Esophagus muscularis mucosa (tissue), 4 donors: Measurements from ENCODE around the gene RSBN1L.

Source experiments
- CTCF ChIP-seq, 3 experiments: fragments of 200-600 bp in 2 of 3; fragments of 450-650 bp in 1 of 3; sonication (generic) in 2 of 3; IDR thresholded peaks; one replicate each; pipeline ENCODE4 v1.5.1; 2017 to 2019; ENCODE audit warnings: antibody characterized with exemption in 3 of 3, mild to moderate bottlenecking in 2 of 3, moderate library complexity in 1 of 3
- EP300 ChIP-seq: sonication (generic); formaldehyde crosslinking; IDR thresholded peaks from one replicate; pipeline ENCODE4 v1.6.1; 2017; ENCODE audit warnings: antibody characterized with exemption
- POLR2A ChIP-seq: fragments of 450-650 bp; IDR thresholded peaks from one replicate; pipeline ENCODE4 v1.6.1; 2017; ENCODE audit warnings: antibody characterized with exemption, moderate library complexity, mild to moderate bottlenecking, low read depth
- POLR2AphosphoS5 ChIP-seq, 2 donors: sonication (generic); formaldehyde crosslinking; IDR thresholded peaks; one replicate each; pipeline ENCODE4 v1.6.1; 2017; ENCODE audit warnings: antibody characterized with exemption in 2 of 2

- no peak for TF ChIP-seq CTCF (IDR thresholded peaks at IDR 0.05)
- TF ChIP-seq POLR2A = no peak
- no peak for TF ChIP-seq POLR2AphosphoS5 (IDR thresholded peaks at IDR 0.05)
- TF ChIP-seq EP300 = no peak
Observed at GRCh38 chr7:77664715-77665114, 31.5 kb upstream of the RSBN1L start.
